Activated gamma-delta T cell (primary cell): Measurements from ENCODE around the gene SASH1.

ENCODE experiments used
- DNase-seq: peaks from one replicate; lab custom pipeline; 2025; lab: John Stamatoyannopoulos, UW

Gene SASH1

GRCh38 chr6:148521158-148521557 is 178.5 kb downstream of the SASH1 start:
- no peak for DNase-seq

GRCh38 chr6:148521586-148521985 is 178.9 kb downstream of the SASH1 start:
- no peak for DNase-seq

GRCh38 chr6:148523048-148523447 is 180.4 kb downstream of the SASH1 start:
- no peak for DNase-seq

GRCh38 chr6:148523551-148523950 is 180.9 kb downstream of the SASH1 start:
- no peak for DNase-seq

DNA sequence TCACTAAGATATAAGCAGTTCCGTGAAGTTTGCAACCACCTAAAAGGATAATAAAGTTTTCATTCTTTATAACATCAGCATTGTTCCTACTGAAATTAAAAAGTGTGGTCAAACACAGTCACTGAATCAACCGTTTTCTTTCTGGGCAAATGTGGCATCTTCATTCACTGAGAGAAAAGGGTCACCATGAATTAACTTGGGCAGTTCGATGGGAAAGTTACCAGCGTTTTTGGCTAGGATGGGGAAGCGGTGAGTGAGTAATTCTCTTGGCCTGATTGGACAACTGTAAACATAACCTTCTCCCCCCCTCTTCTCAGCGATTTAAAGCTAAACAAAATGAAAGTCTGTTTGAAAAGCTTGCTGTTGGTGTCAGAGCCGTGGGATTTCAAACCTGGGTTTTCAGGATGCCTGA is 181.8 kb downstream of the SASH1 start:
- no peak for DNase-seq

DNA sequence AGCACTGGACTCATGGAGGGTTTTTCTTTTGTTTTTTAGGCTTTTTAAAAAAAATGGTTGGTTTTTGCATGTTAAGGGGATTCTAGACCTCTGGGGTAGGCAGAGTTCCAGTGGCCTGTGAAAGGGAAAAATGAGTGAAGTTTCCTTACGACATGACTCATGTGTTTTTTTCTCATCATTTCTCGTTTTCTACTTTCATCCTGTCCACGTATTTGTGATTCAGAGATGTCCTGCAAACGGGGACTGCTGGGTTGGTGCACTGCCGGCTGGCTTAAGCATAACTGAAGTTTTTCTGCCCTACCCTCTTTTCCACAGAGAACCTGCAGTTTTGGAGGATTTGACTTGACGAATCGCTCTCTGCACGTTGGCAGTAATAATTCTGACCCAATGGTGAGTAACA is 182.3 kb downstream of the SASH1 start:
- no peak for DNase-seq

DNA sequence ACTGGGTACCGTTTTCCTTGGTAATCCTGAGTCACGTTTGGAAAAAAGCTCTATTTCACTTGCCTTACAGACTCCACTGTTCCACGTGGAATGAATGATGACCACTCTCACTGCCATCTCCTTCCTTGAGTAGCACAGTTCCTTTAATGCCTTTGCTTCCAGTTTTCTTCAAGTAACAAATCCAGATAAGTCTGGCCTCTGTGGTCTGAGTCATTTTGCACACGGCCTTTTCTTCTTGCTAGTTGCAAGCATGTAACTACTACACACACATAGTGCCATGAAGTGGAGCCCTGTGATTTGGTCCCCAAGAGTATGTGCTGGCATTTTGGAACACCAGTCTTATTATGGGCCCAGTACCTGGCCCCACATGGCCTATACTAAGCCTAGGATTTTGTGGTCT is 182.8 kb downstream of the SASH1 start:
- no peak for DNase-seq

DNA sequence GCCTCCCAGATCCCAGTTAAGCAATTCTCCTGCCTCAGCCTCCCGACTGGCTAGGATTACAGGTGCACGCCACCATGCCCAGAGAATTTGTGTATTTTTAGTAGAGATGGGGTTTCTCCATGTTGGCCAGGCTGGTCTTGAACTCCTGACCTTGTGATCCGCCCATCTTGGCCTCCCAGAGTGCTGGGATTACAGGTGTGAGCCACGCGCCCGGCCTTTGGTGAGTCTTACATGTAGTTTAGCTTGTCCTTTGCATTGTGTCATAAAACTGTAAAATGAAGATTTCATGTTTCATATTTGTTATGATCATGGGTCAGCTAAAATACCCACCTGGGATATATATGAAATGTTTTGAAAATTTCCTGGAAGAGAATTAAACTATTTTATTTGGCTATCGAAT is 183.5 kb downstream of the SASH1 start:
- DNase-seq: no peak

- DNase-seq: no peak
These were observed 185.7 kb downstream of the SASH1 start for GRCh38 chr6:148528292-148528691.

DNA sequence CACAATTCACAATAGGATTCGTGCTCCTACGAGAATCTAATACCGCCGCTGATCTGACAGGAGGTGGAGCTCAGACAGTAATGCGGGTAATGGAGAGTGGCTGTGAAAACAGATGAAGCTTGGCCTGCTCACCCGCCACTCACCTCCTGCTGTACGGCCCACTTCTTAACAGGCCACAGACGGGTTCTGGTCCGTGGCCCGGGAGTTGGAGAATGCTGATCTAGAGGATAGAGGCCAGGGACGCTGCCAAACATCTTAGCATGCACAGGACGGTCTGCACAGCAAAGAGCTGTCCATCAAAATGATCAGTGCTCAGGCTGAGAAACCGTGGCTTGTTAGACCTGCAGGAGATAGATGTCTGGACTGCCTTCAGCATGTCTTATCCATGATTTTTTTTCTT is 186.4 kb downstream of the SASH1 start:
- DNase-seq: no peak

- no peak for DNase-seq
These were observed 187.8 kb downstream of the SASH1 start for GRCh38 chr6:148530394-148530953.

DNA sequence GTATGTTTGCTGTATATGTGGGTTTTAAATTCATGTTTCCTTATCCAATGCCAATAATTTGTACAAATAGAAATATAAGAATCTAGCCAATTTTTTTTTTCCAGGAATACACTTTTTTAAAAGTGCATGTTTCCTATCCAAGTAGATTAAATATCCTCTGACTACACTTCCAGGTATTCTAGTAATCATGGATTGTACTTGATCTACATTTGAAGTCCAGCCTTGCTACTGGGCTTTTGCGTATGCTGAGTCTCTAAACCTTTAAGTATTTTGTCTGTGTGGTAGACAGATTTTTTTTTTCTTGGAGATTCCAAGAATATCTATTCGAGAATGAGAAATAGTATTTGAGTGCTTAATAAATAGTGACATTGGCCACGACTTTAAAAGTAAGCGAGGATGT is 188.3 kb downstream of the SASH1 start:
- DNase-seq: no peak

- no peak for DNase-seq
These were observed 190.1 kb downstream of the SASH1 start for GRCh38 chr6:148532698-148533097.

- DNase-seq: no peak
These were observed 190.9 kb downstream of the SASH1 start for GRCh38 chr6:148533309-148534107.

GRCh38 chr6:148534871-148535270 is 192.2 kb downstream of the SASH1 start:
- DNase-seq: no peak

DNA sequence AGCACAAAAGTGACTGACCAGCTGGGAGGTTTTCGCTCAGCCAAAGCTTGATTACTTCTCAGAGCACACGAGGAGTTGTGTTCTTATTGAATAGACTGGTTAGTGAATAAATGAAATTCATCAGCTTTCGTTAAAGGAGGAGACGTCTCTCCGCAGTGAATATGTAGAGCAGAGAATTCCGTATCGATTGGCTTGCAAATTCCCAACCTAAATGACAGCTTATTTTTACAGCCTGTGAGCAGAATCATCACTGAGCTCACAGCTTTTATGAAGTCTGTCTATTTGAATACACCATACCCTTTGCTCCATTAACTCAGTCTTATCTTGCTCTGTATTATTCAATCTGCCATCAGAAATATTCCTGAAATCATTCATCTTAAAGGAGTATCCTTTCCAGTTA is 192.7 kb downstream of the SASH1 start:
- no peak for DNase-seq

- DNase-seq: no peak
These were observed 193.3 kb downstream of the SASH1 start for GRCh38 chr6:148535976-148536375.

- no peak for DNase-seq
These were observed 195.9 kb downstream of the SASH1 start for GRCh38 chr6:148538261-148539190.

DNA sequence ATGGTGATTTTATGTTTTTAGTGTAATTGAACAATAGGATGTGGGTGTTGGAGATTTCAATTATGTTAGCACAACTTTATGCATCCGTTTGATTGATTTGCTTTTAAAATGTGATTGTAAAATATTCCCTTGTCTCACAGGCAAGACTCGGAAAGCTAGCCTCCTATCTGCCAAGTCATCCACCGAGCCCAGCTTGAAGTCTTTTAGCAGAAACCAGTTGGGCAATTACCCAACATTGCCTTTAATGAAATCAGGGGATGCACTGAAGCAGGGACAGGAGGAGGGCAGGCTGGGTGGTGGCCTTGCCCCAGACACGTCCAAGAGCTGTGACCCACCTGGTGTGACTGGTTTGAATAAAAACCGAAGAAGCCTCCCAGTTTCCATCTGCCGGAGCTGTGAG is 200.9 kb downstream of the SASH1 start:
- no peak for DNase-seq

DNA sequence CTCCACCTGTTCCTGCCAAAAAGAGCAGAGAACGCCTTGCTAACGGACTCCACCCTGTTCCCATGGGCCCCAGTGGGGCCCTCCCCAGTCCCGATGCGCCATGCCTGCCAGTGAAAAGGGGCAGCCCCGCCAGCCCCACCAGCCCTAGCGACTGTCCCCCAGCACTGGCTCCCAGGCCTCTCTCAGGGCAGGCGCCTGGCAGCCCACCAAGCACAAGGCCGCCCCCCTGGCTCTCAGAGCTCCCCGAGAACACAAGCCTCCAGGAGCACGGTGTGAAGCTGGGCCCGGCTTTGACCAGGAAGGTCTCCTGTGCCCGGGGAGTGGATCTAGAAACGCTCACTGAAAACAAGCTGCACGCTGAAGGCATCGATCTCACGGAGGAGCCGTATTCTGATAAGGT is 201.8 kb downstream of the SASH1 start:
- no peak for DNase-seq

GRCh38 chr6:148545901-148546300 is 203.3 kb downstream of the SASH1 start:
- DNase-seq: no peak

DNA sequence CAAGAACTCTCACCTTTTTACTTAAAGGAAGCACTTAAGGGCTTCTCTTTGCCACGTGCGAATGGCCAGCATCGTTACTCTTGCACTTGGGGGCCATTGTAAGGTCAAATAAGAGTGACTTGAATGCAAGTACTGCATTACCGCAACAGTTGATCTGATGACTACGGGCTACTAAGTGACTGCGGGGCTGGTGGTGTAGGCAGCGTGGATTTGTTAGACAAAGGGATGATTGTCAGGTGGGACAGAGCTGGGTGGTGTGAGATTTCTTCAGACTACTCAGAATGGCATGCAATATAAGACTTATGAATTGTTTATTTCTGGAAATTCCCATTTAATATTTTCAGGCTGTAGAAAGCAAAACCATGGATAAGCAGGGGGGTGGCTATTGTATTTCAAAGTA is 204.5 kb downstream of the SASH1 start:
- DNase-seq: no peak
